ENCODE data around the gene ADIPOR2.

- no peak for TF ChIP-seq YY1 (IDR thresholded peaks at IDR 0.05)
- TF ChIP-seq RAD21 (IDR thresholded peaks at IDR 0.05), result no peak
- no peak for TF ChIP-seq CTCF (IDR thresholded peaks at IDR 0.05; ENCODE audit: low read depth, low read length, missing input control)
- TF ChIP-seq ZBTB33 (IDR thresholded peaks at IDR 0.05), result no peak
- no peak for TF ChIP-seq MAX (IDR thresholded peaks at IDR 0.05)
Measured at GRCh38 chr12:1707051-1707450, 16.2 kb downstream of the ADIPOR2 start.
